ENCODE measurements around the gene CHD5.

The CHD5 gene

GRCh38 chr1:6172549-6172948 is 7.6 kb downstream of the CHD5 start:
- no peak for DNase-seq (ENCODE audit: low read depth)

GRCh38 chr1:6171548-6172124 is 8.5 kb downstream of the CHD5 start:
- peak; percentile 31 for DNase-seq (ENCODE audit: low read depth)

GRCh38 chr1:6170742-6171201 is 9.3 kb downstream of the CHD5 start:
- no peak for DNase-seq (ENCODE audit: low read depth)

DNA sequence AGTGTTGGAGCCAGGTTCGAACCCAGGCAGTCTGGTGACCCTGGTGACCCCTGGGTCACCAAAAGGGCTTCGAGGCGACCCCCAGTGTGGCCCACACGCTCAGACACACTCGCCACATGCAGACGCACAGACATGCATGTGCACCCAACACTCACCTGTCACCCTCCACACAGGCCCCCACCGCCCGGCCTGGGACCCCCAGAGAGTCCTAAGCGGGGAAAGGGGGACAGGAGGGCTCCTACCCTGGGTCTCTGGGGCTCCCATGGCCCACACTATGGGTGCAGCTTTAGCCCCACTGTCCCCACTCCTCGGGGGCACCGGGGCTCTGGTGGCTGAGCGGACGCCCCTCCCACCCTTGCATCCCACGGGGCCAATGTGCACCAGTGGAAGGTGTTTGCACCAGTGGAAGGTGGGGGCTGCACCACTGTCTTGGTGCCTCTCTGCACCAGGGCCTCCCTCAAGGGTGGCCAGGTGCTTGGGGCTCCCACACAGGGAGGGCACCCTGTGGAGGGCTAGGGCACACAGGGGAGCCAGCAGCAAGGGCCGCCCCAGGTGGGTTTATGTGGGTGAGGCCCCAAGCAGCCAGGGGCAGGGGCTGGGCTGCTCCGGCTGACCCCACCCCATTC is 9.9 kb downstream of the CHD5 start:
- DNase-seq (ENCODE audit: low read depth): no peak

GRCh38 chr1:6168947-6169586 is 11.1 kb downstream of the CHD5 start:
- no peak for DNase-seq (ENCODE audit: low read depth)

- no peak for DNase-seq (ENCODE audit: low read depth)
Observed at GRCh38 chr1:6167391-6168303, 12.5 kb downstream of the CHD5 start.

DNA sequence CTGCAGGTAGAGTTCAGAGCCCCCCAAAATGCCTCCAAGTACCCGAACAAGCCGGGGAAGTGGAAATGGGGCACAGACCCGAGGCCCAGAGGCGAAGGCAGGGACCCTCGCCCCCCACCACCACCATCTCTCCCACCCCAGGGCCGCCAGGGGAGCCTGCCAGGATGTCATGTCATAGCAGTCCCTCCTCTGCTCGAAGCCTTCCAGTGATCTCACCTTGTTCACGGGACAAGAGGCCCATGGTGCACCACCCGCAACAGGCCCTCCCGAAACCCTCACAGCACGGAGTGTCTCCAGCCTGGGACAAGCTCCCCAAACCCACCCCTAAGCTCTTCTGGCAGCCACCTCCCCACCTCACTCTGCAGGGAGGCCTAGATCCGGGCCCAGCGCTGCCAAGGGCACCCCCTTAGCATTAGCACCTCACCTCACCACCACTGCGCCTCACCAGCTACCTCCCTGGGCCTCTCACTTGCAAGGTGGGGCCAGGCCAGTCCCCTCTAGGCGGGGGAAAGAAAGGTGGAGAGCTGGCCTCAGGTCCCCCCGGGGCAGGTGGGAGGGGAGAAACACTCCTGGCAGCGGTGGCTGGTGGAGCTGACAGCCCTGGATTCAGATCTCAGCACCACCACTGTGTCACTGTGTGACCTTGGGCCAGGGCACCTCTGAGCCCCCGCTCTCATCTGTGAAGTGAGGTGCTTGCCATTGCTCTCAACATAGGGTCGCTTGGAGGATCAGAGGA is 13.3 kb downstream of the CHD5 start:
- no peak for DNase-seq (ENCODE audit: low read depth)

DNA sequence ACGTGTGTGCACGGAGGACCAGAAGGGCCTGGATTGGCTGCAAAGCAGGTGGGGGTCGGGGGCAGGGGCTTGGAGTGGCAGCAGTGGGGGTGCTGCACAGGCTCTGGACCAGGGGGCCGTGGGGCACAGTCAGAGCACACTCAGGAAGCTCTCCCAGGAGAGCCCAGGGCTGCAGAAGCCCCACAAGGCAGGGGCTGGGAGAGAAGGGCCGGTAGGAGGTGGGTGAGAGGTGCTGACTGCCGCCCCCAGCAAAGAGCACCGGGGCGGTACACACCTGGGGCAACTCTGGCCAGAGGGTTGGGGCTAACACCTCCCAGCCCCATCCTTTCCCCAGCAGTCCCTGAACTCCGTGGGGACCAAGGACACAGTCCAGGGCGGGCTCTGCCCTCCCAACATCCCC is 13.9 kb downstream of the CHD5 start:
- DNase-seq (ENCODE audit: low read depth): no peak

- no peak for DNase-seq (ENCODE audit: low read depth)
Observed at GRCh38 chr1:6165441-6165985, 14.6 kb downstream of the CHD5 start.

- DNase-seq (ENCODE audit: low read depth): no peak
Observed at GRCh38 chr1:6165027-6165426, 15.1 kb downstream of the CHD5 start.

GRCh38 chr1:6163973-6164617 is 16.0 kb downstream of the CHD5 start:
- DNase-seq (ENCODE audit: low read depth): no peak

DNA sequence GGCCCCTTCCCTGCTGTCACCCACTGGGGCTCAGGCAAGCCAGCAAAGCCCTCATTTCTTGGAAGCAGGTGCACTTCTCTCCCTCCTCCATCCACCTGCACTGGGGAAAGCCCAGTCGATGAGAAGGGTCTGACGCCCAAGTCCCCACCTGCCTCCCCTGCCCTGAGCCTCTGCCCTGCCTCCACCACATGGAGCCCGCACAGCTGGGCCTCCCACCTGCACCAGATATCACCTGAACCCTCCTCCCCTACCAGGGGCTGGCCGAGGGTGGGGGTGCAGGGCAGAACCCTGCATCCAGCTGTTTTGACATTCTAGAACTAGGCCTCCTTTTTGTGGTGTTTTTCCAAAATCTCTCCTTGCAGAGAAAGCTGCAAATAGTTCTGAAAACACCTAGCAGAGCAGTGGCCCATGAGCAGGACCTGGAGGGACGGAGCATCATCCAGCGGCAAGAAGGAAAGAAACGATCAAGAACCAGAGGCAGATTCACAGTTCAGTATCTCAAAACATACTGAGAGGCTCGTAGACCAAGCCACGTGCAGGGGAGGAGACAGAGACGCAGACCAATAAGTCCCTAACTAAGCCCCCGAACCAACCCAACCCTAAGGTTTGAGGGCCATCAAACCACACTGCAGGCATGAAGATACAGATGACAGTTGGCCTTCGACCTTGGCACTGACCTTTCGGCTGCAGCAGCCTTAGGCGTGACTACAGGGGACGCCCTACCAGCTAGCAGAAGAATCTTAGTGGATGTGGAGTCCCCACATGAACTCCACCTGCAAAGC is 16.7 kb downstream of the CHD5 start:
- no peak for DNase-seq (ENCODE audit: low read depth)

DNA sequence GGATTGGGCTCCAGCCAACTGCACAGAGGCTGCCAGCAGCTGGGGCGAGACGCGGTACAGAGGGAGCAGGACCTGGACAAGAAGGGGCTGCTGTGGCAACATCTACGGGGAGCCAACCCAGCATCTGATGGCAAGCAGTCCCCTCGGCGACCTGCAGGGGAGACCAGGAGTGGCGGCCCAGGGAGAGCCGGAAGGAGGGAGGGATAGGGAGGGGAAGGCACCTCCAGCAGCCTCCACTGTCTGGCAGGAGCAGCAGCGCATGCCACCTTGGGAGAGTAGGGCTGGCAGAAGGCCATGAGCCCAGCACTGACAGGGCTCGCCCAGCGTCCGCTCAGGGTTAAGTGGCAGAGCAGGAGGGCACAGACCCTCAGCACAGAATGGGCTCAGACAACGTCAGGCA is 17.3 kb downstream of the CHD5 start:
- DNase-seq (ENCODE audit: low read depth): no peak

DNA sequence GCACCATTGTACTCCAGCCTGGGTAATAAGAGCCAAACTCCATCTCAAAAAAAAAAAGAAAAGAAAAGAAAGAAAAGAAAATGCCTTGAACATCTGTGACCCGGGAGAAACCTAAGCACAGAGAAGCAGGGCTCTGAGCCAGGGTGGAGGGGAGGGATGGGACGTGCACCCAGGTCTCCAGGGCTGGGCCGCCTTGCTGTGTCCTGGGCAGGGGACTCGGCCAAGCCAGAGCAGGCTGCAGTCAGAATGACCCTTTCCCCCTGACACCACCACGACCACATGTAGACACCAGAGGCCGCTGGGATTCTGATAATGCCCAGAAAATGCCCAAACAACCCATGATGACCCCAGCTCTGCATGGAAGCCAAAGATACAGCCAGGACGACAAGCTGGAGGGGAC is 17.8 kb downstream of the CHD5 start:
- DNase-seq (ENCODE audit: low read depth): no peak

DNA sequence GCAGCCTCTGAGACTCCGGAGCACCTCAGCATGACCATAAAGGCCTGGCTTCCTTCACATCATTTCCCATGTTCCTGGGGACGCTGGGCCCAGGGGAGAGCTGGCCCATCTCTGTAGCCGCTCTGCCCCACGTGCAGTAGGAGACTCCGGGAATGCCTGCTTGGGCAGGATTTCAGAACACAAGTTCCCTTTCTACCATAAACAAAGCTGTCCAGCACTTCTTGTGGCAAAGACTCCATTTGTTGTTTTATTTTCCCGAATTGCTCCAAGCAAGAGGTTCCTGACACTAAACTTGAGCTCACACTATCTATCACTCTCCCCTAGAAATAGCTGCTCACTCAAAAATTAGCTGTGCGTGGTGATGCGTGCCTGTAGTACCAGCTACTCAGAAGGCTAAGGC is 21.9 kb downstream of the CHD5 start:
- DNase-seq (ENCODE audit: low read depth): no peak

DNA sequence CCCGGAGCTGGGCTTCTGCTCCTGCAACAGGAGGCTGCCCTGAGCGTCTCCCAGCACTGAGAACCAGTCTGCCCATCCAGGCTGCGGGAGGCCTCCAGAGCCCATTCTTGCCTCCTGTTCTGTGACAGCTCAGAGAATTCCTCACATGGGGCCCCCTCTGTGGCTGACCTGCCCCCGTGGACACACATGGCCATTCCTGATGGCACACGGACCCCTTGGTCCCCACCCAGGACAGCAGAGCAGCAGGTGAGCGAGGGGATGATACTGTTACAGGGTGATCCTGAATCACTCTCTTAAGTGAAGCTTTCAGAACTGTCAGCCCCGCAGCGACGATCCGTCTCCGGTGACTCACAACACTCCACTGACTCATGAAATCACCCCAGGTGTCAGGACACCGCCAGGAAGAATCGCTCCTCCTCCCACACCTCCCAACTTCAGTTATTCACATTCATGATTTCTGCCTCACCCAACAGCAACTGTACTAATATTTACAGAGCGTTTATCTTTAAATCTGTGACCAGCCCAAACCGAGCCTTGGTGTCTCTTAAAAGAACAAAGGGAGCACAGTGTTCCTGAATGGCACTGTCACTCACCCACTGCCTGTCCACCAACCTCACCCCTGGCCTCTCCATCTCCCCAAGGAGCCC is 22.5 kb downstream of the CHD5 start:
- DNase-seq (ENCODE audit: low read depth): peak; percentile 39

DNA sequence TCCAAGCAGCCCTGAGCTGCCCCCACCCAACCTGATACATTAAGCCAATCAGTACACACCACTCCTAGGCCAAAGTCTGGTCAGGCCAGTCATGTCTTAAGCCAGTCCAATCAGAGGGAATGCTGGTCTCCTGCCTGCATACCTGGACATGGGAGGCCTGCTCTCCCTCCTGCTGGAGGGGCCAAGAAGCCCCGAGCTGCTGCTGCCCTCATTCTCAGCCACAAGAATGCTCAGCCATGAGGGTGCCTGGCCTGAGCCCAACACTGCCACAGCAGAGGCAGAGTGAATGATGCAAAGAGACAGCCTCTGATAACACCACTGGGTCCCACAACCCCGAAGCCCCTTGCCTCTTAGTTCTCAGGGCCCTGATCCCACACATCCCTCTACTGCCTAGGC is 23.0 kb downstream of the CHD5 start:
- DNase-seq (ENCODE audit: low read depth): peak; percentile 9

GRCh38 chr1:6154525-6155319 is 25.4 kb downstream of the CHD5 start:
- no peak for DNase-seq (ENCODE audit: low read depth)

DNA sequence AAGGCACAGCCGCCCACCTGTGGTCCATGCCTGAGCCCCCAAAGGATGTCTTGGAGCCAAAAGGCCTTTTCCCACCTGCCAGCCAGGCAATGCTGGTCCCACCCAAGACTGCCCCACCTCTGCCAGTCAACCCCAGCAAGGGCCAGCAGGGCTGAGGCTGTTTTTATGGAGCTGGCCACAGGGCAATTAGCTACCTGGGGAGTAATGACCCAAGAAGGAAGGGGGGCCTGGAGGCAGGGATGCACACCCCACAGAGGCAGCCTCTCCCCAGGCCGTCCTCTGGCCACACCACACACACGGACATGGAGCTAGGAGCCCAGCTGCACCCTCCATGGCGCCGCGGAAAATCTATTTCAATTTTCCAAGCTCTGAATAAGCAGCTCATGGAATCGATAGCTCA is 27.2 kb downstream of the CHD5 start:
- DNase-seq (ENCODE audit: low read depth): no peak
